HepG2 (cell line): ENCODE results near the gene YIPF3. TPM values are rescaled to one million over a fixed set of nuclear protein-coding genes. Genes with fewer than 3 reads are reported as not detected.

ENCODE experiments used
- AHDC1 ChIP-seq: sonication (generic); formaldehyde crosslinking; IDR thresholded peaks from 2 replicates; pipeline ENCODE4 v1.5.1; 2020; ENCODE audit warnings: mild to moderate bottlenecking, missing genetic modification reagents, borderline replicate concordance
- EHMT2 ChIP-seq: fragments of 200-600 bp; sonication (generic); IDR thresholded peaks from 2 replicates; pipeline ENCODE4 v1.7.0; 2017; ENCODE audit warnings: antibody characterized with exemption, low read depth, low read length, borderline replicate concordance
- FOXO1 ChIP-seq: sonication (generic); formaldehyde crosslinking; IDR thresholded peaks from 2 replicates; pipeline ENCODE4 v1.4.0; 2020; ENCODE audit warnings: missing genetic modification reagents
- HMG20A ChIP-seq: IDR thresholded peaks from 2 replicates; pipeline ENCODE4 v1.6.1; 2016; ENCODE audit warnings: borderline replicate concordance
- IRF9 ChIP-seq: sonication (generic); formaldehyde crosslinking; IDR thresholded peaks from 2 replicates; pipeline ENCODE4 v1.8.0; 2022; ENCODE audit warnings: missing genetic modification reagents, mild to moderate bottlenecking, borderline replicate concordance
- KLF15 ChIP-seq: sonication (generic); formaldehyde crosslinking; IDR thresholded peaks from 2 replicates; pipeline ENCODE4 v1.8.1; 2023; ENCODE audit warnings: borderline replicate concordance, mild to moderate bottlenecking, inconsistent platforms, missing genetic modification reagents, mixed read lengths
- MED8 ChIP-seq: sonication (generic); formaldehyde crosslinking; IDR thresholded peaks from 2 replicates; pipeline ENCODE4 v1.8.1; 2023; ENCODE audit warnings: mild to moderate bottlenecking, missing genetic modification reagents; ENCODE audit not compliant: insufficient replicate concordance
- MEF2D ChIP-seq: sonication (generic); formaldehyde crosslinking; IDR thresholded peaks from 2 replicates; pipeline ENCODE4 v1.5.1; 2020; ENCODE audit warnings: mild to moderate bottlenecking, missing genetic modification reagents
- MNT ChIP-seq: fragments of 450-650 bp; IDR thresholded peaks from 2 replicates; pipeline ENCODE4 v1.6.1; 2016
- MTF1 ChIP-seq: sonication (generic); formaldehyde crosslinking; IDR thresholded peaks from 2 replicates; pipeline ENCODE4 v1.5.0; 2020; ENCODE audit warnings: missing genetic modification reagents
- NR1H2 ChIP-seq: sonication (generic); formaldehyde crosslinking; IDR thresholded peaks from 2 replicates; pipeline ENCODE4 v1.8.1; 2022; ENCODE audit warnings: low read depth, missing genetic modification reagents, borderline replicate concordance
- PBX2 ChIP-seq: IDR thresholded peaks from 2 replicates; pipeline ENCODE4 v1.6.1; 2016; ENCODE audit warnings: control low read depth
- RFX3 ChIP-seq: IDR thresholded peaks from 2 replicates; pipeline ENCODE4 v1.6.1; 2016; ENCODE audit warnings: missing biosample characterization, missing genetic modification reagents
- ZBTB49 ChIP-seq: sonication (generic); formaldehyde crosslinking; IDR thresholded peaks from 2 replicates; pipeline ENCODE4 v1.4.0; 2020; ENCODE audit warnings: missing genetic modification reagents, borderline replicate concordance
- ZFP90 ChIP-seq: sonication (generic); formaldehyde crosslinking; IDR thresholded peaks from 2 replicates; pipeline ENCODE4 v1.8.0; 2022; ENCODE audit warnings: missing genetic modification reagents, mild to moderate bottlenecking, inconsistent platforms, borderline replicate concordance
- ZNF20 ChIP-seq: sonication (generic); formaldehyde crosslinking; IDR thresholded peaks from 2 replicates; pipeline ENCODE4 v1.4.0; 2020; ENCODE audit warnings: mild to moderate bottlenecking, moderate library complexity, missing genetic modification reagents
- ZNF335 ChIP-seq: sonication (generic); formaldehyde crosslinking; IDR thresholded peaks from 2 replicates; pipeline ENCODE4 v1.4.0; 2020; ENCODE audit warnings: missing genetic modification reagents
- polyA plus RNA-seq, 8 experiments: library from polyadenylated mRNA; depleted of rRNA in 3 of 8; stranded (reverse) in 7 of 8; unstranded in 1 of 8; fragments of >200 nt; fragmentation: Illumina TruSeq in 4 of 8; extraction: Trizol in 4 of 8; gene quantifications; 2 replicates each; pipeline versions ENCODE4 v1.2.1 to v1.2.3, GENCODE V29; 2011 to 2016; ENCODE audit warnings: low read depth in 4 of 8, missing spikeins in 1 of 8, mixed read lengths in 1 of 8; ENCODE audit not compliant: insufficient read depth in 1 of 8
- total RNA-seq, 5 experiments: library from RNA; depleted of rRNA; stranded (reverse); fragments of >200 nt; fragmentation: Illumina TruSeq; extraction: Trizol; gene quantifications; 2 replicates each; pipeline ENCODE4 v1.2.3, GENCODE V29; 2016; ENCODE audit warnings: low read depth in 1 of 5

YIPF3 gene
- total and polyA plus RNA-seq, 2 of the 13 experiments (the other 11 are each of a cell fraction or from before 2014, with no cell fraction given): 107 to 206 TPM

- TF ChIP-seq KLF15 (CRISPR knock-in tag) (no peak), MED8 (CRISPR knock-in tag) (no peak), ZBTB49 (no peak), MNT (no peak), RFX3 (CRISPR knock-in tag) (no peak), MTF1 (CRISPR knock-in tag) (no peak), ZNF335 (CRISPR knock-in tag) (no peak), IRF9 (CRISPR knock-in tag) (no peak), HMG20A (CRISPR knock-in tag) (no peak), EHMT2 (no peak), FOXO1 (CRISPR knock-in tag) (peak; percentile 34; the same call in 1 of the 2 replicates), NR1H2 (CRISPR knock-in tag) (no peak), ZFP90 (CRISPR knock-in tag) (no peak), AHDC1 (CRISPR knock-in tag) (no peak), ZNF20 (no peak), PBX2 (CRISPR knock-in tag) (no peak), MEF2D (CRISPR knock-in tag) (0 out of 2 replicates have a peak, but pooled peaks have one; percentile 33)
These were observed 17.5 kb downstream of the YIPF3 start (continued) for GRCh38 chr6:43499028-43499815.
